ENCODE measurements around the gene TPPP3. TPM values are rescaled to one million over a fixed set of nuclear protein-coding genes. Genes with fewer than 3 reads are reported as not detected.

The TPPP3 gene
- total RNA-seq, 1 experiment from 2014 or later = 0.95 TPM

DNA sequence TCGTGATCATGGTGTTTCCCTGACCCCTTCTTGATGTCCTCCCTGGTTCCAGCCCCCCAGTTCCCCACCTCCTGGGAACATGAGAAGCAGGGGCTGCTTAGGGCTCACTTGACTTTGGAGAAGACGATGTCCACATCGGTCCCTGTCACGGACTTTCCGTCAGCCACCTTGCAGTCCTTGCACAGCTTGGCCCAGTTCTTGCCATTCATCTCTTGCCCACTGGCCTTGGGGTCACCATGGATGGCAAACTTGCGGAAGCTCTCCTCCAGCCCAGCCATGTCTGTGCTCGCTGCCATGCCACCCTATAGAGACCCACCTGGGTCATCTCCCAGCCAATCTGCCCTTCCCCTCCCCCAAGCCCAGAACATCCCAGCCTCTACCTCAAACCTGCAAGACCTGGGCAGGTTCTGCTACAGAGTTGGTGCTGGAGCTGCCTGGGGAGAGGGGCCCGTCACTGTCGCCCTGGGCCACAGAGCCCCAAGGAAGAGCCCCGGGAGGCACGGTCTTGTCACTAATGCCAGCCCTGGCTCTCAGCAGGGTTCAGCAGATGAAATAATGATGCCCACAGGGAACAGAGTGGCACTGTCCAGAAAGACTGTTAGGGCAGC, 2.4 kb downstream of the TPPP3 start:
- ChIA-PET CTCF (interaction anchor here (0.6 to 1.3 kb wide), 4 partner anchors 9 to 131 kb away, joined by 3 to 4 read pairs (median 4); no protein-coding TSS in a partner anchor), POLR2A (interaction anchor here (0.6 kb wide), 2 partner anchors 9 to 63 kb away, joined by 4 to 12 read pairs; no protein-coding TSS in a partner anchor)
- Histone ChIP-seq H3K27ac (ENCODE audit: low read length) (no peak overlapping the region), H3K9me3 (ENCODE audit: control insufficient read depth, insufficient read depth, low read depth, low read length) (no peaks in the 10 kb centered on the region), H3K4me3 (ENCODE audit: low read depth in 2 of 2, low read length in 2 of 2) (no peak overlapping the region), H3K36me3 (ENCODE audit: control insufficient read depth, insufficient read depth, low read length) (no peaks in the 10 kb centered on the region), H3K4me1 (ENCODE audit: control insufficient read depth, insufficient read depth, low read length) (no peaks in the 10 kb centered on the region; the same call in 1 of the 2 replicates), H3K27me3 (ENCODE audit: control insufficient read depth, insufficient read depth, low read length) (no peaks in the 10 kb centered on the region)
- ATAC-seq = no peak
- no peak for DNase-seq (ENCODE audit: low read depth, low spot score)
- BruUV-seq (replicated peaks) = no TSS peak
- intact Hi-C loops (cut with micrococcal nuclease; ENCODE audit: unreplicated experiment) = no loop called here
- TF ChIP-seq POLR2AphosphoS5 (IDR thresholded peaks at IDR 0.05; ENCODE audit: low read depth, low read length) = no peak
- TF ChIP-seq, protein P1, sequence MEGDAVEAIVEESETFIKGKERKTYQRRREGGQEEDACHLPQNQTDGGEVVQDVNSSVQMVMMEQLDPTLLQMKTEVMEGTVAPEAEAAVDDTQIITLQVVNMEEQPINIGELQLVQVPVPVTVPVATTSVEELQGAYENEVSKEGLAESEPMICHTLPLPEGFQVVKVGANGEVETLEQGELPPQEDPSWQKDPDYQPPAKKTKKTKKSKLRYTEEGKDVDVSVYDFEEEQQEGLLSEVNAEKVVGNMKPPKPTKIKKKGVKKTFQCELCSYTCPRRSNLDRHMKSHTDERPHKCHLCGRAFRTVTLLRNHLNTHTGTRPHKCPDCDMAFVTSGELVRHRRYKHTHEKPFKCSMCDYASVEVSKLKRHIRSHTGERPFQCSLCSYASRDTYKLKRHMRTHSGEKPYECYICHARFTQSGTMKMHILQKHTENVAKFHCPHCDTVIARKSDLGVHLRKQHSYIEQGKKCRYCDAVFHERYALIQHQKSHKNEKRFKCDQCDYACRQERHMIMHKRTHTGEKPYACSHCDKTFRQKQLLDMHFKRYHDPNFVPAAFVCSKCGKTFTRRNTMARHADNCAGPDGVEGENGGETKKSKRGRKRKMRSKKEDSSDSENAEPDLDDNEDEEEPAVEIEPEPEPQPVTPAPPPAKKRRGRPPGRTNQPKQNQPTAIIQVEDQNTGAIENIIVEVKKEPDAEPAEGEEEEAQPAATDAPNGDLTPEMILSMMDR (IDR thresholded peaks at IDR 0.05) = no peak
- TF ChIP-seq, protein P2, sequence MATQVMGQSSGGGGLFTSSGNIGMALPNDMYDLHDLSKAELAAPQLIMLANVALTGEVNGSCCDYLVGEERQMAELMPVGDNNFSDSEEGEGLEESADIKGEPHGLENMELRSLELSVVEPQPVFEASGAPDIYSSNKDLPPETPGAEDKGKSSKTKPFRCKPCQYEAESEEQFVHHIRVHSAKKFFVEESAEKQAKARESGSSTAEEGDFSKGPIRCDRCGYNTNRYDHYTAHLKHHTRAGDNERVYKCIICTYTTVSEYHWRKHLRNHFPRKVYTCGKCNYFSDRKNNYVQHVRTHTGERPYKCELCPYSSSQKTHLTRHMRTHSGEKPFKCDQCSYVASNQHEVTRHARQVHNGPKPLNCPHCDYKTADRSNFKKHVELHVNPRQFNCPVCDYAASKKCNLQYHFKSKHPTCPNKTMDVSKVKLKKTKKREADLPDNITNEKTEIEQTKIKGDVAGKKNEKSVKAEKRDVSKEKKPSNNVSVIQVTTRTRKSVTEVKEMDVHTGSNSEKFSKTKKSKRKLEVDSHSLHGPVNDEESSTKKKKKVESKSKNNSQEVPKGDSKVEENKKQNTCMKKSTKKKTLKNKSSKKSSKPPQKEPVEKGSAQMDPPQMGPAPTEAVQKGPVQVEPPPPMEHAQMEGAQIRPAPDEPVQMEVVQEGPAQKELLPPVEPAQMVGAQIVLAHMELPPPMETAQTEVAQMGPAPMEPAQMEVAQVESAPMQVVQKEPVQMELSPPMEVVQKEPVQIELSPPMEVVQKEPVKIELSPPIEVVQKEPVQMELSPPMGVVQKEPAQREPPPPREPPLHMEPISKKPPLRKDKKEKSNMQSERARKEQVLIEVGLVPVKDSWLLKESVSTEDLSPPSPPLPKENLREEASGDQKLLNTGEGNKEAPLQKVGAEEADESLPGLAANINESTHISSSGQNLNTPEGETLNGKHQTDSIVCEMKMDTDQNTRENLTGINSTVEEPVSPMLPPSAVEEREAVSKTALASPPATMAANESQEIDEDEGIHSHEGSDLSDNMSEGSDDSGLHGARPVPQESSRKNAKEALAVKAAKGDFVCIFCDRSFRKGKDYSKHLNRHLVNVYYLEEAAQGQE (IDR thresholded peaks at IDR 0.05; ENCODE audit: insufficient read depth in 1 of 2, low read depth in 2 of 2, low read length in 1 of 2) = no peak
- TF ChIP-seq SIN3A (IDR thresholded peaks at IDR 0.05; ENCODE audit: borderline replicate concordance, insufficient read depth, low read depth, low read length) = no peak
- in situ Hi-C loops (cut with HindIII; ENCODE audit: low pct_unique_long_range_greater_than_20kb, low sequenced_read_pairs) = no loop called here

DNA sequence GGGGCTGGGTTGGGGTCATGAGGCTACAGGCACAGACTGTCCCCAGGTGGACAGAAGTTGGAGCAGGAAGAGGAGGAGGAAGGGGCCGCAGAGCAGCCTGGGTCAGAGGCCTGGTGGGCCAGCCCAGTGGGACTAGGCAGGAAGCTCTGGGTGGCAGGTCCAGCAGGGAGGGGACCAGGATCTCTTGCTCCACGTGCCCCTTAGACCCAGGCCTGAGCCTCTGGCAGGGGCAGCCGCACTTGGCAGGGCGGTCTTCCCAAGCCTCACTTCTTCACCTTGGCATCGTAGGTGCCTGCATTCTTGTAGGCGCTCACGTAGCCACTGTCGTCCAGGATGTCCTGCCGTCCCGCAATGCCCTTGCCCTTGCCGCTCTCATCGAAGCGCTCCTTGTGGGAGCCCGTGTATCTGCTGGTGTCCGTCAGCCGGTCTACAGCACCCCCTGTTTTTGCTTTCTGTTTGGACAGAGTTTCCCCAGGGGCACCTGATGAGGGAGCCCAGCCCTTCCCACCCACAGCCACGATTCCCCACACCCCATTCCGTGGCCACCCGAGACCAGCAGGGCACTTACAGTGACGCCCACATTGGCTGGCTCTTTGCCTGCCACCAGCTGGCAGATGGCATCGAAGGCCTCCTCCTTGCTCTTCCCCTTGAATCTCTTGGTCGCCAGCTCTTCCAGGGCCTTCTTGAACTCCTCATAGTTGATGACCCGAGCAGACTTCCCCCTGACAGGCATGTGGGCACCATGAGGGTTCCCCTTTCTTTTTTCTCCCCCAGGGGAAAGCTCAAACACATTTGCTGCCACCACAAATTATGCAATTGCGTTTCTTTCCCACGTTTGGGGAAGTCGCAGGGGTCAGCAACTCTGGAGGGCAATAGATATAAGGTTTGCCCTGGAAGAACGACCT, 3.1 kb downstream of the TPPP3 start:
- ATAC-seq = no peak
- Histone ChIP-seq H3K27ac (ENCODE audit: low read length) (no peak overlapping the region), H3K4me1 (ENCODE audit: control insufficient read depth, insufficient read depth, low read length) (no peaks in the 10 kb centered on the region; the same call in 1 of the 2 replicates), H3K9me3 (ENCODE audit: control insufficient read depth, insufficient read depth, low read depth, low read length) (no peaks in the 10 kb centered on the region), H3K27me3 (ENCODE audit: control insufficient read depth, insufficient read depth, low read length) (no peaks in the 10 kb centered on the region), H3K36me3 (ENCODE audit: control insufficient read depth, insufficient read depth, low read length) (no peaks in the 10 kb centered on the region), H3K4me3 (ENCODE audit: low read depth in 2 of 2, low read length in 2 of 2) (no peak overlapping the region)
- POLR2A ChIA-PET = no interaction called here
- intact Hi-C loops (cut with micrococcal nuclease; ENCODE audit: unreplicated experiment) = no loop called here
- CTCF ChIA-PET = interaction anchor here (1.3 kb wide), 1 partner anchor 10 kb away, joined by 3 read pairs; no protein-coding TSS in a partner anchor
- TF ChIP-seq POLR2AphosphoS5 (IDR thresholded peaks at IDR 0.05; ENCODE audit: low read depth, low read length) (no peak), SIN3A (IDR thresholded peaks at IDR 0.05; ENCODE audit: borderline replicate concordance, insufficient read depth, low read depth, low read length) (no peak), TCF7L2 (IDR thresholded peaks at IDR 0.05; ENCODE audit: low read depth, low read length) (no peak)
- TF ChIP-seq, protein P2 (IDR thresholded peaks at IDR 0.05; ENCODE audit: insufficient read depth in 1 of 2, low read depth in 2 of 2, low read length in 1 of 2) = no peak
- TF ChIP-seq, protein P1 (IDR thresholded peaks at IDR 0.05) = no peak
- in situ Hi-C loops (cut with HindIII; ENCODE audit: low pct_unique_long_range_greater_than_20kb, low sequenced_read_pairs) = no loop called here
- BruUV-seq (replicated peaks) = no TSS peak
- DNase-seq (ENCODE audit: low read depth, low spot score) = no peak
